ENCODE measurements around the gene TOM1L2.

- TF ChIP-seq CTCF (IDR thresholded peaks at IDR 0.05): no peak
- TF ChIP-seq POLR2AphosphoS5 (IDR thresholded peaks at IDR 0.05; ENCODE audit: insufficient read depth in 1 of 2, low read depth in 1 of 2): no peak
Measured at GRCh38 chr17:17972952-17973254, 703 bp upstream of the TOM1L2 start.
